ENCODE measurements around the gene VPS18. TPM values are rescaled to one million over a fixed set of nuclear protein-coding genes. Genes with fewer than 3 reads are reported as not detected.
A peak's percentile ranks its signal among the peaks of the same experiment; 100 is the strongest.

The VPS18 gene
- total and polyA plus RNA-seq, 2 donors (not counting 3 experiments of a cell fraction or from before 2014, with no cell fraction given) = 29.3 to 32.8 TPM

GRCh38 chr15:40844696-40845030, 49.6 kb upstream of the VPS18 start:
- Histone ChIP-seq H2AFZ (ENCODE audit: low read depth, low read length) (peak overlapping the region; percentile 6), H3K9me3 (replicated peaks; ENCODE audit: control insufficient read depth, insufficient read depth, low read length) (no peaks in the 10 kb centered on the region), H3K9ac (replicated peaks; ENCODE audit: extremely low read depth, insufficient read depth, low read length) (no peak overlapping the region), H3K4me1 (ENCODE audit: control insufficient read depth, extremely low read depth, insufficient read depth, low read length) (peaks cover 5% of the 10 kb centered on the region), H3K4me2 (ENCODE audit: insufficient read depth, low read length) (peak overlapping the region; percentile 26), H3K79me2 (ENCODE audit: control insufficient read depth, insufficient read depth, low read length) (no peaks in the 10 kb centered on the region), H3K27me3 (ENCODE audit: control insufficient read depth in 2 of 2, insufficient read depth in 2 of 2, low read length in 2 of 2) (peaks cover 11% of the 10 kb centered on the region in 2 experiments), H3K4me3 (replicated peaks in 1 of 3; ENCODE audit: insufficient read depth in 1 of 3, low read depth in 1 of 3, low read length in 3 of 3) (peak overlapping the region in 1 of 3 experiments; percentile 39), H3K36me3 (ENCODE audit: control insufficient read depth in 2 of 2, extremely low read depth in 1 of 2, insufficient read depth in 2 of 2, low read length in 2 of 2) (no peaks in the 10 kb centered on the region), H3K27ac (ENCODE audit: insufficient read depth, low read depth, low read length) (no peak overlapping the region), H4K20me1 (replicated peaks; ENCODE audit: control insufficient read depth, extremely low read depth, insufficient read depth, low read length) (no peaks in the 10 kb centered on the region), H3K9me1 (replicated peaks; ENCODE audit: control insufficient read depth, extremely low read depth, insufficient read depth, low read length) (no peaks in the 10 kb centered on the region)
- TF ChIP-seq GATA2 (IDR thresholded peaks at IDR 0.05; ENCODE audit: insufficient read depth, insufficient read length, low read depth, low read length) = no peak
- no peak for TF ChIP-seq MYC (IDR thresholded peaks at IDR 0.05; ENCODE audit: low read depth, low read length)
- no peak for TF ChIP-seq POLR2AphosphoS5 (IDR thresholded peaks at IDR 0.05; ENCODE audit: insufficient read depth, low read depth, low read length)
- TF ChIP-seq EZH2 (IDR thresholded peaks at IDR 0.05; ENCODE audit: borderline replicate concordance, low read depth, low read length, severe bottlenecking) = no peak
- TF ChIP-seq MAX (IDR thresholded peaks at IDR 0.05; ENCODE audit: insufficient read depth, insufficient read length) = no peak
- no peak for TF ChIP-seq POLR2A (IDR thresholded peaks at IDR 0.05; ENCODE audit: low read depth, low read length)
- no peak for TF ChIP-seq FOS (IDR thresholded peaks at IDR 0.05; ENCODE audit: borderline replicate concordance, insufficient read depth, low read length)
- TF ChIP-seq CTCF (IDR thresholded peaks at IDR 0.05; ENCODE audit: extremely low read depth in 1 of 2, insufficient read depth in 1 of 2, low read depth in 1 of 2, low read length in 2 of 2) = no peak
- TF ChIP-seq JUN (IDR thresholded peaks at IDR 0.05; ENCODE audit: borderline replicate concordance, insufficient read depth, insufficient read length, low read depth) = no peak
- CTCF ChIA-PET = interaction anchor here (0.9 to 8.3 kb wide), 7 partner anchors 10 to 109 kb away, joined by 3 to 71 read pairs (median 5); partner anchors contain the start of gene CHAC1
- no peak for DNase-seq (ENCODE audit: low read depth, low spot score)
- no TSS peak for BruUV-seq (replicated peaks)
- intact Hi-C loops (cut with micrococcal nuclease) = no loop called here
- POLR2A ChIA-PET = no interaction called here
- FAIRE-seq = no peak
- dilution Hi-C loops (cut with MboI; ENCODE audit: extremely low pct_ligation_motif_present, low sequenced_read_pairs) = no loop called here

Data from endothelial cell of umbilical vein (primary cell).